ENCODE data around the gene ADAP1.

The ADAP1 gene

GRCh38 chr7:969403-969802 is 14.9 kb upstream of the ADAP1 start:
- TF ChIP-seq CTCF (IDR thresholded peaks at IDR 0.05; ENCODE audit: low read depth, low read length, missing control alignments): no peak
- in situ Hi-C loops (cut with HindIII; ENCODE audit: low sequenced_read_pairs): loop anchor here (25.0 kb wide), 1 partner anchor 182 kb away; no protein-coding TSS in a partner anchor
- no peak for DNase-seq (ENCODE audit: low read depth)
- H3K4me3 ChIP-seq (ENCODE audit: low read depth, low read length): no peak overlapping the region

DNA sequence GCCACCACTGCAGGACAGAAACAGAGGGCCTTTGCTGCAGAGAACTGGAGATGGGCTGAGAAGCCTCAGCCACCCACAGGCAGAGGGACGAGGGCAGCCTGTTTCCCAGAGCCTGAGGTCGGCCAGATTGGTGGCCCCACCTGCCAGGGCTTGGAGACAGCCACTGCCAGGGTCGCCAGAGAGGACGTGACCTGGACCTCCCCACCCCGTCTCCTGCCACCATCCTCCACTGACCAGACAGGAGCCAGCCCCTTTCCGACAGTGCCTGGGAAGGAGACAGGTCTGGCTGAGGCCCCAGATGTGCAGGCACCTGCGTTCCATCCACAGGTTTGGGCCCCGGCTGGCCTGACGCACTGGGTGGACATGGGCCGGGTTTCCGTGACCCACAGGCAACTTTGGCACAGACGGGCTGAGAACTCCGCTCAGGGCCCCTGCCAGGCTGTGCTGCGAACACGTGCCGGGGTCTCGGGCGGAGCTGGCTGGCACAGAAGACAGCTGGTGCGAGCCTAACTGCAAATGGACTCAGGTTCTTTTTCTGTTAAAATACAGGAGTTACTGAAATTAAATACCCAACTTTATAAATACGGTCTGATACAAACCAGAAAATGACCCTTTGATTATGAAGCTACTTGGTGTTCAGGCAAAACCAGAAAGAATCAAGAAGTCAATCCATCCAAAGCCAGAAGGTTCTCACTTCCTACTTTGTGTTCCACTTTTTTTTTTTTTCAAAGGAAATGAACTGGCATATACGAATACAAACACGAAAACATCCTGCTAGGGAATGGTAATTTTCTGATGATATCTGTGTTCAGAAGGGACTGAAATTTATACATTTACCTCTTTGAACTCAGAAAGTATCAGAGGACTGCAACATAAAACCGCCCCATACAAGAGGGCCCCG is 14.0 kb upstream of the ADAP1 start:
- TF ChIP-seq CTCF (IDR thresholded peaks at IDR 0.05; ENCODE audit: low read depth, low read length, missing control alignments): no peak
- H3K4me3 ChIP-seq (ENCODE audit: low read depth, low read length): no peak overlapping the region
- in situ Hi-C loops (cut with HindIII; ENCODE audit: low sequenced_read_pairs): loop anchor here (25.0 kb wide), 1 partner anchor 181 kb away; no protein-coding TSS in a partner anchor
- no peak for DNase-seq (ENCODE audit: low read depth)

GRCh38 chr7:967361-968082 is 13.0 kb upstream of the ADAP1 start:
- H3K4me3 ChIP-seq (ENCODE audit: low read depth, low read length): no peak overlapping the region
- no peak for TF ChIP-seq CTCF (IDR thresholded peaks at IDR 0.05; ENCODE audit: low read depth, low read length, missing control alignments)
- in situ Hi-C loops (cut with HindIII; ENCODE audit: low sequenced_read_pairs): loop anchor here (25.0 kb wide), 1 partner anchor 180 kb away; no protein-coding TSS in a partner anchor
- no peak for DNase-seq (ENCODE audit: low read depth)

GRCh38 chr7:966291-967069 is 12.0 kb upstream of the ADAP1 start:
- H3K4me3 ChIP-seq (ENCODE audit: low read depth, low read length): no peak overlapping the region
- in situ Hi-C loops (cut with HindIII; ENCODE audit: low sequenced_read_pairs): loop anchor here (25.0 kb wide), 1 partner anchor 179 kb away; no protein-coding TSS in a partner anchor
- DNase-seq (ENCODE audit: low read depth): no peak
- TF ChIP-seq CTCF (IDR thresholded peaks at IDR 0.05; ENCODE audit: low read depth, low read length, missing control alignments): no peak

DNA sequence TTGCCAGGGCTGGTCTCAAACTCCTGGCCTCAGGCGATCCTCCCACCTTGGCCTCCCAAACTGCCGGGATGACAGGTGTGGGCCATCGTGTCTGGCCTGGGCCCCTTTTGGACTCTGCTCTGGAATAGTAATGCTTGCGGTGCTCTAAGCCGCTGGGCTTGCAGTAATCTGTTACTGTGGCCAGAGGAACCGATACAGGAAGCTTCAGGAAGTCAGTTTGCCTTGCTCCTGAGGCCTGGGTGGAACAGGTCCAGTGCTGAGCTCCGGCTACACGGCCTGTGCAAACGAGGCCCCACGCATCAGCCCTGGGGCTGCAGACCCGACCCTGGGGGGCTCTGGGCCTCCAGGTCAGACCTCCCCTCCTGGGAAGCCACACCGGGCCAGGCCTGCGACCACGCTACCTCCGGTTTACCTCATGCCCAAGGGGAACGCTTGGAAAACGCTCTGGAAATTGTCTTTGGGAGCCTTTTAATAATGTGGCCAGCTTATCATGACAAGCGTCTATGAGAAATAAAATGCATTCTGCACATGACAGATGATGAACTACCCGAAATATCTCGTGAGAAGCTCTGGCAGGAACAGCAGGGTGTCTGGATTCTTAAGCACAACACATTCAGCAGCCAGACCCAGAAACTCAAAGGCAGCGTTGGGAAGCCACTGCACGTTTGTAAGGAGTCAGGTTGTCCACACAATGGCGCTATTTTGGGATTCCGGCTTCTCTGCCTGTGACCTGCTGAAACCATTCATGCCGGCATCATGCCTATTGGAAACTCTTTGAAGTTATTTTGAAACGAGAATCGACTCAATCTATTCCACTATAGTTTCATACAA is 10.1 kb upstream of the ADAP1 start:
- H3K4me3 ChIP-seq (ENCODE audit: low read depth, low read length): no peak overlapping the region
- TF ChIP-seq CTCF (IDR thresholded peaks at IDR 0.05; ENCODE audit: low read depth, low read length, missing control alignments): peak; percentile 49
- peak; percentile 41 for DNase-seq (ENCODE audit: low read depth)
- in situ Hi-C loops (cut with HindIII; ENCODE audit: low sequenced_read_pairs): loop anchor here (25.0 kb wide), 1 partner anchor 177 kb away; no protein-coding TSS in a partner anchor

Measured in astrocyte of the cerebellum (primary cell).